ENCODE results near the gene OR52R1.

GRCh38 chr11:4798427-4799183 lies 5.6 kb downstream of the OR52R1 start:
- TF ChIP-seq CTCF (IDR thresholded peaks at IDR 0.05) (no peak), POLR2A (IDR thresholded peaks at IDR 0.05) (no peak)

All from right lobe of liver (tissue), 4 donors.